CD14-positive monocyte (primary cell): ENCODE measurements around the gene TBCD. TPM values are rescaled to one million over a fixed set of nuclear protein-coding genes. Genes with fewer than 3 reads are reported as not detected.
A peak's percentile ranks its signal among the peaks of the same experiment; 100 is the strongest.

Source experiments
- DNase-seq, 3 donors: peaks; one replicate each; pipeline ENCODE4 v3.0.0-alpha.2; 2011 to 2022
- H2AFZ ChIP-seq: 2 replicates; pipeline ENCODE4 v1.6.0; 2012; ENCODE audit warnings: mild to moderate bottlenecking, low read depth, low read length, inconsistent platforms; ENCODE audit not compliant: insufficient read depth, poor library complexity, severe bottlenecking
- H3K27ac ChIP-seq, 2 donors: 1 replicate in 1 of 2; 2 replicates in 1 of 2; pipeline ENCODE4 v1.5.1; 2012 to 2013; ENCODE audit warnings: low read length in 2 of 2, control low read depth in 1 of 2, inconsistent platforms in 1 of 2, low read depth in 1 of 2, mild to moderate bottlenecking in 1 of 2
- H3K27me3 ChIP-seq, 2 donors: one replicate each; pipeline versions ENCODE4 v1.6.0 to v1.6.1; 2011 to 2013; ENCODE audit warnings: low read length in 2 of 2; ENCODE audit not compliant: control insufficient read depth in 2 of 2, insufficient read depth in 2 of 2
- H3K36me3 ChIP-seq, 2 donors: replicated peaks in 1 of 2; 1 replicate in 1 of 2; 2 replicates in 1 of 2; pipeline versions ENCODE4 v1.5.1 to v1.6.1; 2012 to 2013; ENCODE audit warnings: low read length in 2 of 2, control low read depth in 1 of 2, inconsistent platforms in 1 of 2, mild to moderate bottlenecking in 1 of 2; ENCODE audit not compliant: insufficient read depth in 2 of 2, control insufficient read depth in 1 of 2
- H3K4me1 ChIP-seq, 2 donors: 1 replicate in 1 of 2; 2 replicates in 1 of 2; pipeline versions ENCODE4 v1.5.1 to v1.6.1; 2012 to 2013; ENCODE audit warnings: low read length in 2 of 2, control low read depth in 1 of 2, inconsistent platforms in 1 of 2, mild to moderate bottlenecking in 1 of 2, moderate library complexity in 1 of 2; ENCODE audit not compliant: insufficient read depth in 2 of 2, control insufficient read depth in 1 of 2
- H3K4me2 ChIP-seq: replicated peaks from 2 replicates; pipeline ENCODE3; 2012; ENCODE audit warnings: low read length, moderate library complexity, mild to moderate bottlenecking; ENCODE audit not compliant: poor library complexity, severe bottlenecking; ENCODE audit errors: extremely low read depth
- H3K4me3 ChIP-seq, 3 experiments: fragments of 200-600 bp in 1 of 3; sonication (generic) in 1 of 3; replicated peaks in 1 of 3; 1 replicate in 2 of 3; 2 replicates in 1 of 3; pipeline ENCODE4 v1.5.1; 2011 to 2013; ENCODE audit warnings: low read length in 3 of 3, mild to moderate bottlenecking in 3 of 3, control low read depth in 2 of 3, low read depth in 2 of 3, inconsistent platforms in 1 of 3, moderate library complexity in 1 of 3
- H3K79me2 ChIP-seq: 2 replicates; pipeline ENCODE4 v1.6.0; 2012; ENCODE audit warnings: mild to moderate bottlenecking, control low read depth, inconsistent platforms, low read length, moderate library complexity; ENCODE audit not compliant: insufficient read depth
- H3K9ac ChIP-seq: 2 replicates; pipeline ENCODE4 v1.6.0; 2017; ENCODE audit warnings: low read length, mild to moderate bottlenecking; ENCODE audit not compliant: insufficient read depth, poor library complexity, severe bottlenecking
- H3K9me3 ChIP-seq, 2 donors: replicated peaks in 1 of 2; 1 replicate in 1 of 2; 2 replicates in 1 of 2; pipeline versions ENCODE4 v1.5.1 to v1.6.1; 2012 to 2013; ENCODE audit warnings: low read length in 2 of 2, control low read depth in 1 of 2; ENCODE audit not compliant: control insufficient read depth in 1 of 2, insufficient read depth in 1 of 2
- H4K20me1 ChIP-seq: 2 replicates; pipeline ENCODE4 v1.6.0; 2012; ENCODE audit warnings: mild to moderate bottlenecking, low read length, control low read depth, moderate library complexity; ENCODE audit not compliant: insufficient read depth
- H3K27ac Mint-ChIP-seq, 7 donors: one replicate each; pipeline ENCODE4 v1.8.0; 2020; ENCODE audit warnings: mild to moderate bottlenecking in 7 of 7, mixed read lengths in 7 of 7, moderate library complexity in 6 of 7, inconsistent platforms in 2 of 7
- H3K27me3 Mint-ChIP-seq, 3 donors: one replicate each; pipeline ENCODE4 v1.8.0; 2021 to 2022; ENCODE audit warnings: low read depth in 3 of 3, mild to moderate bottlenecking in 3 of 3, mixed read lengths in 3 of 3, moderate library complexity in 3 of 3, inconsistent platforms in 1 of 3
- H3K36me3 Mint-ChIP-seq, 2 donors: one replicate each; pipeline ENCODE4 v1.8.0; 2020; ENCODE audit warnings: mixed read lengths in 2 of 2, inconsistent platforms in 1 of 2, mild to moderate bottlenecking in 1 of 2
- H3K4me1 Mint-ChIP-seq: one replicate; pipeline ENCODE4 v1.8.0; 2020; ENCODE audit warnings: mild to moderate bottlenecking, mixed read lengths
- H3K4me3 Mint-ChIP-seq, 2 donors: one replicate each; pipeline ENCODE4 v1.8.0; 2020; ENCODE audit warnings: mild to moderate bottlenecking in 2 of 2, mixed read lengths in 2 of 2, moderate library complexity in 1 of 2
- H3K9me3 Mint-ChIP-seq, 7 donors: one replicate each; pipeline ENCODE4 v1.8.0; 2020 to 2022; ENCODE audit warnings: mixed read lengths in 7 of 7, mild to moderate bottlenecking in 6 of 7, moderate library complexity in 6 of 7, inconsistent platforms in 2 of 7
- WGBS: methylation state at CpG from one replicate; pipeline ENCODE4 v1.1.5; 2013; ENCODE audit warnings: missing lambda C conversion rate; ENCODE audit not compliant: insufficient coverage; 5-methylcytosine and 5-hydroxymethylcytosine counted together
- intact Hi-C, 2 donors: fragments of 100-400 bp; cut with micrococcal nuclease; formaldehyde crosslinking; loops; one replicate each; pipeline versions ENCODE4 v1.15.0 to v1.15.1; 2023
- polyA plus RNA-seq, 3 donors: library from polyadenylated mRNA; depleted of rRNA in 1 of 3; unstranded in 2 of 3; stranded (reverse) in 1 of 3; fragments of 300-500 nt in 2 of 3; fragments of >200 nt in 1 of 3; fragmentation: Illumina TruSeq in 2 of 3; gene quantifications; 1 replicate in 2 of 3; 2 replicates in 1 of 3; pipeline ENCODE4 v1.2.3, GENCODE V29; 2012 to 2021
- TF ChIP-seq, protein P1 (sequence below): fragments of 200-600 bp; IDR thresholded peaks from one replicate; pipeline ENCODE4 v1.8.0; 2022; ENCODE audit warnings: antibody characterized with exemption, mild to moderate bottlenecking

Gene TBCD
- polyA plus RNA-seq, 3 donors, result 54.7 to 74.0 (median 66.6) TPM

DNA sequence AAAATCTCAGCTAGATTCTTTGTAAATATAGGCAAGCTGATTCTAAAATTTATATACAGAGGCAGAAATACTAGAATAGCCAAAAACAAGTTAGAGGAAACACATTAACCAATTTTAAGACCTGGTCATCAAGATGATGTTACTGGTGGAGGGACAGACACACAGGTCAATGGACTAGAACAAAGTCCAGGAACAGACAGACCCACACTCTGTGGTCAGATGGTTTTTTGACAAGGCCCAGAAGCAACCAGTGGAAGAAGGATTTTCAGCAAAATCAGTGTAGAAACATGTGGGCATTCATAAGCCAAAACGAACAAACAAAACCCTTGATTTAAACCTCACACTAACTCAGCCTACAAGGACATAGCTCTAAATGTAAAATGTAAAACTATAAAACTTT, 227.9 kb downstream of the TBCD start:
- DNase-seq, result no peak
- no peaks in the 10 kb centered on the region for H3K27me3 ChIP-seq
- H3K9me3 ChIP-seq, result no peaks in the 10 kb centered on the region
- peaks cover 0 to 5% (median 0%) of the 10 kb centered on the region in 7 donors for H3K9me3 Mint-ChIP-seq
- H3K4me1 Mint-ChIP-seq, result peaks cover 25% of the 10 kb centered on the region
- H3K4me3 Mint-ChIP-seq, result no peak overlapping the region
- H3K9ac ChIP-seq, result no peak overlapping the region
- peaks cover 5% of the 10 kb centered on the region for H3K79me2 ChIP-seq
- WGBS, result no CpG with 5 or more reads among the region's 1 CpG
- peak overlapping the region in 1 of 2 donors; percentile 75 for H3K27ac ChIP-seq
- H2AFZ ChIP-seq, result no peak overlapping the region
- no peaks in the 10 kb centered on the region for H3K36me3 ChIP-seq
- peaks cover 22 to 33% of the 10 kb centered on the region in 2 donors for H3K4me1 ChIP-seq
- H3K4me2 ChIP-seq, result no peak overlapping the region
- H3K4me3 ChIP-seq, result peak overlapping the region in 1 of 3 experiments; percentile 39
- H3K36me3 Mint-ChIP-seq, result peaks cover 13 to 18% of the 10 kb centered on the region in 2 donors
- H3K27ac Mint-ChIP-seq, result peak overlapping the region; percentile 85 to 94 (median 92)
- intact Hi-C loops, result loop anchor here in 1 of 2 donors (5.0 kb wide), 1 partner anchor 63 kb away; no protein-coding TSS in a partner anchor
- no peaks in the 10 kb centered on the region for H3K27me3 Mint-ChIP-seq
- no peaks in the 10 kb centered on the region for H4K20me1 ChIP-seq
- TF ChIP-seq, protein P1, sequence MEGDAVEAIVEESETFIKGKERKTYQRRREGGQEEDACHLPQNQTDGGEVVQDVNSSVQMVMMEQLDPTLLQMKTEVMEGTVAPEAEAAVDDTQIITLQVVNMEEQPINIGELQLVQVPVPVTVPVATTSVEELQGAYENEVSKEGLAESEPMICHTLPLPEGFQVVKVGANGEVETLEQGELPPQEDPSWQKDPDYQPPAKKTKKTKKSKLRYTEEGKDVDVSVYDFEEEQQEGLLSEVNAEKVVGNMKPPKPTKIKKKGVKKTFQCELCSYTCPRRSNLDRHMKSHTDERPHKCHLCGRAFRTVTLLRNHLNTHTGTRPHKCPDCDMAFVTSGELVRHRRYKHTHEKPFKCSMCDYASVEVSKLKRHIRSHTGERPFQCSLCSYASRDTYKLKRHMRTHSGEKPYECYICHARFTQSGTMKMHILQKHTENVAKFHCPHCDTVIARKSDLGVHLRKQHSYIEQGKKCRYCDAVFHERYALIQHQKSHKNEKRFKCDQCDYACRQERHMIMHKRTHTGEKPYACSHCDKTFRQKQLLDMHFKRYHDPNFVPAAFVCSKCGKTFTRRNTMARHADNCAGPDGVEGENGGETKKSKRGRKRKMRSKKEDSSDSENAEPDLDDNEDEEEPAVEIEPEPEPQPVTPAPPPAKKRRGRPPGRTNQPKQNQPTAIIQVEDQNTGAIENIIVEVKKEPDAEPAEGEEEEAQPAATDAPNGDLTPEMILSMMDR, result no peak

DNA sequence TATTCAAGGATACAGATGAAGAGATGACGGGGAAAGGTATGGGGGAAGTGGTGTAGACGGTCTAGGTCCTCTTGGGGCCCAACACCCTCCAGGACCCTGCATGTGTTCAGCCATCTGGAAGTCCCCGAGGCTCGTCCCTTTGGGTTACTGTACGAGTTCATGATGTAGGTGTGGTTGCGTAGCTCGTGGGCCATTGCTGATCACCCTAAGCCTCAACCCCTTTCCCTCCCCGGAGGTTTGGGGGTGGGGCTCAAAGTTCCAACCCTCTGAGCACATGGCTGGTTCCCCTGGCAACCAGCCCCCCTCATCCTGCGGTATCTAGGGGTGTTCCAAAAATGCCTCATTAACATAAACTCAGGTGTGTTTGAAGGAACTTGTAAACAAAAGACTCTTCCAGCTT, 228.8 kb downstream of the TBCD start:
- no peaks in the 10 kb centered on the region for H4K20me1 ChIP-seq
- peaks cover 5% of the 10 kb centered on the region for H3K79me2 ChIP-seq
- no peak overlapping the region for H2AFZ ChIP-seq
- H3K4me3 Mint-ChIP-seq, result no peak overlapping the region
- H3K9me3 ChIP-seq, result no peaks in the 10 kb centered on the region
- peaks cover 18% of the 10 kb centered on the region in 2 donors for H3K36me3 Mint-ChIP-seq
- no peaks in the 10 kb centered on the region for H3K36me3 ChIP-seq
- peak overlapping the region in 1 of 2 donors; percentile 75 for H3K27ac ChIP-seq
- WGBS, result 100% methylated on average over 1 of the region's 9 CpGs
- H3K4me1 Mint-ChIP-seq, result peaks cover 29% of the 10 kb centered on the region
- no peak overlapping the region for H3K9ac ChIP-seq
- intact Hi-C loops, result loop anchor here in 1 of 2 donors (5.0 kb wide), 1 partner anchor 62 kb away; no protein-coding TSS in a partner anchor
- no peak overlapping the region for H3K4me3 ChIP-seq
- no peak for DNase-seq
- TF ChIP-seq, protein P1, result no peak
- peaks cover 0 to 3% (median 0%) of the 10 kb centered on the region in 3 donors for H3K27me3 Mint-ChIP-seq
- peak overlapping the region in 2 of 7 donors; percentile 5 to 15 for H3K27ac Mint-ChIP-seq
- H3K4me1 ChIP-seq, result peaks cover 23 to 35% of the 10 kb centered on the region in 2 donors
- H3K27me3 ChIP-seq, result no peaks in the 10 kb centered on the region
- H3K9me3 Mint-ChIP-seq, result peaks cover 0 to 5% (median 0%) of the 10 kb centered on the region in 7 donors
- H3K4me2 ChIP-seq, result no peak overlapping the region
